HL-60/S4 treated with phorbol 12-myristate 13-acetate at 8.2 ng/mL for 4 days and 3 days (cell line): ENCODE data around the gene GNG12.

Experiments
- in situ Hi-C: fragments of 300-500 bp; cut with MboI; formaldehyde crosslinking; loops from 2 replicates; pipeline ENCODE4 v1.15.0; 2022; ENCODE audit warnings: low sequenced_read_pairs

GNG12 gene

GRCh38 chr1:67843331-67843730, 10.1 kb upstream of the GNG12 start:
- in situ Hi-C loops = no loop called here

GRCh38 chr1:67840449-67840848, 7.2 kb upstream of the GNG12 start:
- in situ Hi-C loops = no loop called here

- in situ Hi-C loops = no loop called here
Observed at GRCh38 chr1:67839826-67840225, 6.6 kb upstream of the GNG12 start.

- in situ Hi-C loops = no loop called here
Observed at GRCh38 chr1:67838180-67838910, 5.1 kb upstream of the GNG12 start.

- in situ Hi-C loops = no loop called here
Observed at GRCh38 chr1:67836769-67837168, 3.5 kb upstream of the GNG12 start.

- in situ Hi-C loops = no loop called here
Observed at GRCh38 chr1:67835663-67836452, 2.6 kb upstream of the GNG12 start.

GRCh38 chr1:67834246-67834877, 1.1 kb upstream of the GNG12 start:
- in situ Hi-C loops = no loop called here

GRCh38 chr1:67833602-67833940, 304 bp upstream of the GNG12 start:
- in situ Hi-C loops = no loop called here

- in situ Hi-C loops = no loop called here
Observed at GRCh38 chr1:67831850-67832513, 1.3 kb downstream of the GNG12 start.

GRCh38 chr1:67830928-67831830, 2.1 kb downstream of the GNG12 start:
- in situ Hi-C loops = no loop called here

GRCh38 chr1:67830226-67830625, 3.0 kb downstream of the GNG12 start:
- in situ Hi-C loops = no loop called here

GRCh38 chr1:67827688-67828087, 5.6 kb downstream of the GNG12 start:
- in situ Hi-C loops = no loop called here

GRCh38 chr1:67825591-67825990, 7.7 kb downstream of the GNG12 start:
- in situ Hi-C loops = no loop called here

GRCh38 chr1:67824766-67825165, 8.5 kb downstream of the GNG12 start:
- in situ Hi-C loops = no loop called here

- in situ Hi-C loops = no loop called here
Observed at GRCh38 chr1:67823615-67824014, 9.7 kb downstream of the GNG12 start.

GRCh38 chr1:67821263-67821662, 12.0 kb downstream of the GNG12 start:
- in situ Hi-C loops = no loop called here

GRCh38 chr1:67818725-67819301, 14.5 kb downstream of the GNG12 start:
- in situ Hi-C loops = no loop called here

GRCh38 chr1:67818162-67818561, 15.1 kb downstream of the GNG12 start:
- in situ Hi-C loops = no loop called here

GRCh38 chr1:67817319-67817718, 15.9 kb downstream of the GNG12 start:
- in situ Hi-C loops = no loop called here

- in situ Hi-C loops = no loop called here
Observed at GRCh38 chr1:67816506-67816905, 16.8 kb downstream of the GNG12 start.
